IMR-90 (cell line): ENCODE results near the gene DHRS7C.

ENCODE experiments used
- CEBPB ChIP-seq: IDR thresholded peaks from 2 replicates; pipeline ENCODE4 v1.6.1; 2012; ENCODE audit warnings: low read depth, low read length, improper control_type of control experiment
- CTCF ChIP-seq: conservative IDR thresholded peaks from 2 replicates; pipeline ENCODE4 v1.5.1; 2012; ENCODE audit warnings: mild to moderate bottlenecking, low read depth, low read length, improper control_type of control experiment
- MAFK ChIP-seq: IDR thresholded peaks from 2 replicates; pipeline ENCODE4 v1.6.1; 2012; ENCODE audit warnings: low read depth, low read length, improper control_type of control experiment
- MXI1 ChIP-seq: IDR thresholded peaks from 2 replicates; pipeline ENCODE4 v1.6.1; 2012; ENCODE audit warnings: low read depth, mild to moderate bottlenecking, low read length, moderate library complexity, borderline replicate concordance
- POLR2A ChIP-seq: IDR thresholded peaks from 2 replicates; pipeline ENCODE4 v1.6.1; 2012; ENCODE audit warnings: mild to moderate bottlenecking, low read depth, low read length
- RAD21 ChIP-seq: IDR thresholded peaks from 2 replicates; pipeline ENCODE4 v1.6.1; 2012; ENCODE audit warnings: low read length, improper control_type of control experiment
- USF2 ChIP-seq: fragments of 150-350 bp; IDR thresholded peaks from 2 replicates; pipeline ENCODE4 v1.6.1; 2017; ENCODE audit warnings: mild to moderate bottlenecking, antibody characterized with exemption, low read length, low read depth

GRCh38 chr17:9768381-9768934, 22.9 kb downstream of the DHRS7C start:
- no peak for TF ChIP-seq CEBPB
- no peak for TF ChIP-seq RAD21
- no peak for TF ChIP-seq USF2
- peak; percentile 30 for TF ChIP-seq CTCF
- no peak for TF ChIP-seq MAFK
- no peak for TF ChIP-seq MXI1
- no peak for TF ChIP-seq POLR2A
